A549 (cell line): ENCODE measurements around the gene BEST2.

ENCODE experiments used
- CBX8 ChIP-seq: fragments of 200-600 bp; sonication (generic); IDR thresholded peaks from 2 replicates; pipeline ENCODE4 v1.6.1; 2016
- KDM1A ChIP-seq: fragments of 200-600 bp; sonication (generic); IDR thresholded peaks from 2 replicates; pipeline ENCODE4 v1.6.1; 2016; ENCODE audit warnings: low read depth, mild to moderate bottlenecking
- PHF8 ChIP-seq: fragments of 200-600 bp; sonication (generic); IDR thresholded peaks from 2 replicates; pipeline ENCODE4 v1.6.1; 2016; ENCODE audit warnings: low read depth, mild to moderate bottlenecking, antibody characterized with exemption, moderate library complexity, borderline replicate concordance
- RFX5 ChIP-seq: fragments of 450-650 bp; IDR thresholded peaks from 2 replicates; pipeline ENCODE4 v1.7.1; 2014; ENCODE audit warnings: antibody characterized with exemption, mild to moderate bottlenecking, moderate library complexity
- ZSCAN20 ChIP-seq: fragments of 250-450 bp; sonication (Bioruptor Pico); IDR thresholded peaks from 2 replicates; pipeline ENCODE4 v1.8.0; 2022; ENCODE audit warnings: mild to moderate bottlenecking, moderate library complexity
- TF ChIP-seq, protein P1 (sequence below): fragments of >200 bp; sonication (Bioruptor Twin); formaldehyde crosslinking; IDR thresholded peaks from 3 replicates; pipeline ENCODE4 v1.5.1; 2016

GRCh38 chr19:12788682-12789097, 37.1 kb downstream of the BEST2 start:
- no peak for TF ChIP-seq ZSCAN20 (CRISPR knock-in tag)
- TF ChIP-seq RFX5: no peak
- no peak for TF ChIP-seq KDM1A
- TF ChIP-seq, protein P1, sequence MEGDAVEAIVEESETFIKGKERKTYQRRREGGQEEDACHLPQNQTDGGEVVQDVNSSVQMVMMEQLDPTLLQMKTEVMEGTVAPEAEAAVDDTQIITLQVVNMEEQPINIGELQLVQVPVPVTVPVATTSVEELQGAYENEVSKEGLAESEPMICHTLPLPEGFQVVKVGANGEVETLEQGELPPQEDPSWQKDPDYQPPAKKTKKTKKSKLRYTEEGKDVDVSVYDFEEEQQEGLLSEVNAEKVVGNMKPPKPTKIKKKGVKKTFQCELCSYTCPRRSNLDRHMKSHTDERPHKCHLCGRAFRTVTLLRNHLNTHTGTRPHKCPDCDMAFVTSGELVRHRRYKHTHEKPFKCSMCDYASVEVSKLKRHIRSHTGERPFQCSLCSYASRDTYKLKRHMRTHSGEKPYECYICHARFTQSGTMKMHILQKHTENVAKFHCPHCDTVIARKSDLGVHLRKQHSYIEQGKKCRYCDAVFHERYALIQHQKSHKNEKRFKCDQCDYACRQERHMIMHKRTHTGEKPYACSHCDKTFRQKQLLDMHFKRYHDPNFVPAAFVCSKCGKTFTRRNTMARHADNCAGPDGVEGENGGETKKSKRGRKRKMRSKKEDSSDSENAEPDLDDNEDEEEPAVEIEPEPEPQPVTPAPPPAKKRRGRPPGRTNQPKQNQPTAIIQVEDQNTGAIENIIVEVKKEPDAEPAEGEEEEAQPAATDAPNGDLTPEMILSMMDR: no peak
- TF ChIP-seq CBX8: no peak
- TF ChIP-seq PHF8: no peak
